ENCODE measurements around the gene CXorf58.
A peak's percentile ranks its signal among the peaks of the same experiment; 100 is the strongest.

Gene CXorf58

DNA sequence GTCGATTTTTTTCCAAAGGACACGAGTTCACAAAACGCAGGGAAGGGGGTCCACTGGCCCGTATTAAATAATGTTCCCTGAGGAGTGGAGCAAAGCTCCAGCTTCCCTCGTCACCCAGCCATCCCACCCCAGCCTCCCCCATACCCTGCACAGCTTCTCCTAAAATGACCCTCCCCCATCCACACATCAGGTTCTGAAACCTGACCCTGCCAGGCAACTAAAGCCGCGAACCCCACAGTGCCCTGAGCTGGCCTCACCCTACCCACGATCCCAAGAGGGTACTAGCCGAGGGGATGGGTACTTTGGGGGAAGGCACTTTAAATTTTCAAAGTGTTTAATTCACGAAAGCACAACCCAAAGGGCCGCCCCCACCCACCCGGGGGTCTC, 702 bp upstream of the CXorf58 start:
- Mint-ChIP-seq H3K9me3 (no peaks in the 10 kb centered on the region), H3K36me3 (ENCODE audit: insufficient read depth) (peaks cover 6% of the 10 kb centered on the region), H3K27me3 (no peaks in the 10 kb centered on the region), H3K27ac (ENCODE audit: low read depth) (peak overlapping the region; percentile 73), H3K4me1 (peaks cover 7% of the 10 kb centered on the region), H3K4me3 (peak overlapping the region; percentile 74)
- no peak for ATAC-seq (replicated peaks; ENCODE audit: extremely low read depth, poor library complexity, severe bottlenecking)
- no peak for DNase-seq (ENCODE audit: low spot score in 2 of 2)

DNA sequence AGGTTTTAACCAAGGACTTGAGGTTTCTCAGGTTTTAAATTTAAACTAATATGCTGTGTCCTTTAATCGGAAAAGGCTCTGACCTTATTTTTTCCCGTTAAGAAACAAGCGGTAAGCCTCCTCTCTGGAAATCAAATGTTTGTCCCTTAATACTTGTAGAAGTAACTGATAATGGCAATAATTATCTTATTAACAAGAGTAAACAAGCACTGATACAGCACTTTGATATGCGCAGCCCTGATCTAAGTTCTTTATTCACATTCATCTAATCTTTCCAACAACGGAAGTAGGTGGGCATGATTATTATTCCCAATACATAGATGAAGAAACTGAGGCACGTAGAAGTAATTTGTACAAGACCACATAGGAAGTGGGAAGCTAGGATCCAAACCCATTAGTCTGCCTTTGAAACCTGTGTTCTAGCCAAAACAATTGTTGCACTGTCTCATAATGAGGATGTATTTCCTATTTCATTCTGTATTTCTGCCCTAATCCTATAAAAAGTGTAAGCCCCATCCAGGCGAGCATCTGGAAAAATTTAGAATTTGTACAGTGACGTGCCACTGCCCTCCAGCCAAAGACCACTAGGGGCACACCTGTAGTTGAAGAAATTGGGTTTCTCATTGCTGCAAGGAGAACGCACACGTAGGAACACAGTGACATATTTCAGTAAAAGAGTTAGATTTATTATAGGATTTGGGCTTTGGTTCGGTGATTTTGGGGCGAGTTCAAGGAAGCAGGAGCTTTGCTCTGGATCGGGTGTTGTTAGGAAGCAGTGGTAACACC, 606 bp downstream of the CXorf58 start:
- H3K4me3 Mint-ChIP-seq: peak overlapping the region; percentile 6
- peaks cover 7% of the 10 kb centered on the region for H3K4me1 Mint-ChIP-seq
- peak overlapping the region; percentile 73 for H3K27ac Mint-ChIP-seq (ENCODE audit: low read depth)
- H3K27me3 Mint-ChIP-seq: no peaks in the 10 kb centered on the region
- H3K36me3 Mint-ChIP-seq (ENCODE audit: insufficient read depth): peaks cover 6% of the 10 kb centered on the region
- ATAC-seq (replicated peaks; ENCODE audit: extremely low read depth, poor library complexity, severe bottlenecking) (no peak), DNase-seq (ENCODE audit: low spot score in 2 of 2) (no peak)
- H3K9me3 Mint-ChIP-seq: no peaks in the 10 kb centered on the region

DNA sequence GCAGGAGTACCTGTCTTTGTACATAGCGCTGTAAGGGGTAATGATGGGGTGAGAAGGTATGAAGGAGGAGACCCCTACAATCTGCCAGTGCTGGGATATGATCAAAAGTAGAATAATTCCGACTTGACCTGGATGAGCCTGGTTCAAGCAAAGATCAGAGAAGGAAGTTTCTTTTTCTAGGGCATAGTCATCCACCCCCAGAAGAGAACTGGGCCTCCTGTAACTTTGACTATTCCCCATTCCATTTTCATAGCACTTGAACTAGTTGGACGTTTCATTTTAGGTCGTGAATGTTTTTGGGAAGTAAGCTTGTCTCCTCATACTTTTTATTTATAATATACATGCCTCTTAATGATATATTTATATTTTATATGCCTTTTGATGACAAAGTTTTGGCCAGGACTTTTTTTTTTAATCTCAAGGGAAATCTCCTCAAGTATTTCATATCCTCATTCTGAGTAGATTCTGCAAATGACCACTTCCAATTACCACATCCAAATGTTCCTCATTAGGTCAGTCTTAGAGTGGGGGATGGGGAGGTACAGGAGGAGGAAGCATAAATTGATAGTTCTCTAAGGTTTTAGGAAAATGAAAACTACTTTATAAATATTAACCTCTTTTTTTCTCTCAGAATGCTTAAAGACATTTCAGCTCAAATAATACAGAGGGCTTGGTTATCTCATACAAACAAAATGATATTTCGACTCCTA, 3.5 kb downstream of the CXorf58 start:
- DNase-seq (ENCODE audit: low spot score in 2 of 2) (no peak), ATAC-seq (replicated peaks; ENCODE audit: extremely low read depth, poor library complexity, severe bottlenecking) (no peak)
- Mint-ChIP-seq H3K9me3 (no peaks in the 10 kb centered on the region), H3K4me3 (no peak overlapping the region), H3K36me3 (ENCODE audit: insufficient read depth) (peaks cover 4% of the 10 kb centered on the region), H3K4me1 (peaks cover 7% of the 10 kb centered on the region), H3K27ac (ENCODE audit: low read depth) (no peak overlapping the region), H3K27me3 (no peaks in the 10 kb centered on the region)

GRCh38 chrX:23919148-23919547, 11.3 kb downstream of the CXorf58 start:
- Mint-ChIP-seq H3K27me3 (no peaks in the 10 kb centered on the region), H3K36me3 (ENCODE audit: insufficient read depth) (no peaks in the 10 kb centered on the region), H3K4me3 (no peak overlapping the region), H3K4me1 (no peaks in the 10 kb centered on the region), H3K9me3 (no peaks in the 10 kb centered on the region), H3K27ac (ENCODE audit: low read depth) (no peak overlapping the region)
- ATAC-seq (replicated peaks; ENCODE audit: extremely low read depth, poor library complexity, severe bottlenecking) (no peak), DNase-seq (ENCODE audit: low spot score in 2 of 2) (no peak)

DNA sequence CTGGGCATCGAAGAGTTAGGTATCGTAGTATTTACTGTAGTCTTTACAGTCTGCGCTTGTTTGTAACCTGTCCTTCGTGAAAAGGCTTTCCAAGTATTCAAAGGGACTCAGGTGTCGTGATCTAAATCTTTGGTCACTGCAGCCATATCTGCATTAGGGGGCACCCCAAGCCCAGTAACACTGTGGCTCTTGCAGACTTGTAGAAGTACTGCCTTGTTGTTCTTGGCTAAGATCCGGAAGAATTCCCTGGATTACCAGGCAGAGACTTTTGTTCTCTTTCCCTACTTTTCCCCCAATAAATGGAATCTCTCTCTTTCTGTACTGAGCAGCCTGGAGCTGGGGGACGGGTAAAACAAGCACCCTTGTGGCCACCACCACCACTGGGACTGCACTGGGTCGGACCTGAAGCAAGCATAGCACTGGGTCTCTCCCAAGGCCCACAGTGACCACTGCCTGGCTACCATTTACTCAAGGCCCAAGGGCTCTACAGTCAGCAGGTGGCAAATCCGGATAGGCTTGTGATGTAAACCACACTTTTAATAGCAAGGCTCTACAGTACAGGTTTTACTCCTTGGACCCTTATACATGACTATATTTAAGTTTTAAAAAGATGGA, 12.0 kb downstream of the CXorf58 start:
- no peak for DNase-seq (ENCODE audit: low spot score in 2 of 2)
- Mint-ChIP-seq H3K36me3 (ENCODE audit: insufficient read depth) (no peaks in the 10 kb centered on the region), H3K9me3 (no peaks in the 10 kb centered on the region), H3K27me3 (no peaks in the 10 kb centered on the region), H3K27ac (ENCODE audit: low read depth) (no peak overlapping the region), H3K4me1 (no peaks in the 10 kb centered on the region), H3K4me3 (no peak overlapping the region)
- no peak for ATAC-seq (replicated peaks; ENCODE audit: extremely low read depth, poor library complexity, severe bottlenecking)

GRCh38 chrX:23926015-23926414, 18.2 kb downstream of the CXorf58 start:
- H3K27ac Mint-ChIP-seq (ENCODE audit: low read depth): no peak overlapping the region
- no peak for DNase-seq (ENCODE audit: low spot score in 2 of 2)

GRCh38 chrX:23930894-23931604, 23.2 kb downstream of the CXorf58 start:
- Mint-ChIP-seq H3K27ac (ENCODE audit: low read depth) (peak overlapping the region; percentile 41), H3K4me3 (no peak overlapping the region), H3K4me1 (peaks cover 6% of the 10 kb centered on the region), H3K27me3 (no peaks in the 10 kb centered on the region), H3K36me3 (ENCODE audit: insufficient read depth) (peaks cover 2% of the 10 kb centered on the region), H3K9me3 (no peaks in the 10 kb centered on the region)
- peak; percentile 68 for ATAC-seq (replicated peaks; ENCODE audit: extremely low read depth, poor library complexity, severe bottlenecking)
- no peak for DNase-seq (ENCODE audit: low spot score in 2 of 2)

More at GRCh38 chrX:23926015-23926414, 18.2 kb downstream of the CXorf58 start:
- Mint-ChIP-seq H3K27me3 (no peaks in the 10 kb centered on the region), H3K36me3 (ENCODE audit: insufficient read depth) (no peaks in the 10 kb centered on the region), H3K9me3 (no peaks in the 10 kb centered on the region), H3K4me3 (no peak overlapping the region), H3K4me1 (peaks cover 2% of the 10 kb centered on the region)
- ATAC-seq (replicated peaks; ENCODE audit: extremely low read depth, poor library complexity, severe bottlenecking): no peak

GRCh38 chrX:23932046-23932445, 24.2 kb downstream of the CXorf58 start:
- H3K9me3 Mint-ChIP-seq: no peaks in the 10 kb centered on the region
- ATAC-seq (replicated peaks; ENCODE audit: extremely low read depth, poor library complexity, severe bottlenecking): no peak
- peaks cover 6% of the 10 kb centered on the region for H3K4me1 Mint-ChIP-seq
- DNase-seq (ENCODE audit: low spot score in 2 of 2): no peak
- no peaks in the 10 kb centered on the region for H3K27me3 Mint-ChIP-seq
- H3K4me3 Mint-ChIP-seq: no peak overlapping the region
- H3K36me3 Mint-ChIP-seq (ENCODE audit: insufficient read depth): peaks cover 2% of the 10 kb centered on the region
- H3K27ac Mint-ChIP-seq (ENCODE audit: low read depth): no peak overlapping the region

- H3K27me3 Mint-ChIP-seq: no peaks in the 10 kb centered on the region
- peaks cover 6% of the 10 kb centered on the region for H3K4me1 Mint-ChIP-seq
- ATAC-seq (replicated peaks; ENCODE audit: extremely low read depth, poor library complexity, severe bottlenecking) (no peak), DNase-seq (ENCODE audit: low spot score in 2 of 2) (no peak)
- peaks cover 2% of the 10 kb centered on the region for H3K36me3 Mint-ChIP-seq (ENCODE audit: insufficient read depth)
- no peak overlapping the region for H3K4me3 Mint-ChIP-seq
- no peak overlapping the region for H3K27ac Mint-ChIP-seq (ENCODE audit: low read depth)
- no peaks in the 10 kb centered on the region for H3K9me3 Mint-ChIP-seq
These were observed 27.3 kb downstream of the CXorf58 start for GRCh38 chrX:23935106-23935505.

DNA sequence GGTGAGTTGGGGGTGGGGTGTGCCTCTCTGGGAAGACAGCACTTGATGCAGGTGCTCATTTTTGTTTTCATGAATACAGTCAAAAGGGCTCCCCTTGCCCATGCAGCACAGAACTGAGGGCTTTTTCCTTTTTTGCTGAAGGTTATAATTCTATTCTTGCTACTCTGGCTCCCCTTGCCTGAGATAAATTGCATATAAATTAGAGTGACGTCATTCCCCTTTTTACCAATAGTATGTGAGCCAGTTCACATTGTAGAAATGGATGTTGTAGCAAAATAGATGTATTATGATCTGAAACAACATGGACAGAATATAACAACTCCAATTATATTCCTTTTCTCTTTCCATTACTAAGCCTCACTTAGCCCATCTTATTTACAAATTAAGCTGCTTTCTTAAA, 28.4 kb downstream of the CXorf58 start:
- DNase-seq (ENCODE audit: low spot score in 2 of 2) (no peak), ATAC-seq (replicated peaks; ENCODE audit: extremely low read depth, poor library complexity, severe bottlenecking) (no peak)
- Mint-ChIP-seq H3K4me3 (no peak overlapping the region), H3K36me3 (ENCODE audit: insufficient read depth) (peaks cover 2% of the 10 kb centered on the region), H3K27me3 (no peaks in the 10 kb centered on the region), H3K9me3 (no peaks in the 10 kb centered on the region), H3K27ac (ENCODE audit: low read depth) (no peak overlapping the region), H3K4me1 (peaks cover 2% of the 10 kb centered on the region)

- H3K36me3 Mint-ChIP-seq (ENCODE audit: insufficient read depth): peaks cover 2% of the 10 kb centered on the region
- no peak overlapping the region for H3K4me3 Mint-ChIP-seq
- H3K27me3 Mint-ChIP-seq: no peaks in the 10 kb centered on the region
- no peaks in the 10 kb centered on the region for H3K4me1 Mint-ChIP-seq
- H3K9me3 Mint-ChIP-seq: no peaks in the 10 kb centered on the region
- no peak overlapping the region for H3K27ac Mint-ChIP-seq (ENCODE audit: low read depth)
- ATAC-seq (replicated peaks; ENCODE audit: extremely low read depth, poor library complexity, severe bottlenecking): no peak
- DNase-seq (ENCODE audit: low spot score in 2 of 2): no peak
These were observed 29.3 kb downstream of the CXorf58 start for GRCh38 chrX:23937100-23937499.

DNA sequence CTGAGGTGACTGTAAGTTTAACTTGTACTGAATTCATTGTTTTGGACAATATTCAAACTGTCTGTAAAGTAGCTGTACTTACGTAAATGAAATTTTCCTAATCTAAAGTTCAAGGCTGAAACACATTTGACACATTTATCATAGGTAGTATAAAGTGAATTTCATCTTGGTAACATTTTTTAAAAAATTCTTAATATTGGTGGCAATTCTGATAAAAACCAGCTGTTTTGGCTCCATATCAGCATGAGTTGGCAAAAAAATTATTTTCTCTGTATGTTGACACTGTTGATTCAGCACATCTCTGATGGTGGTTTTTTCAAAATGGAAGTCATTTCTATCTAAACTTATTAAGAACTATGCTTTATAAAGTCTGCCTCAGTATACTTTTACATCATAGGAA, 30.9 kb downstream of the CXorf58 start:
- H3K9me3 Mint-ChIP-seq: no peaks in the 10 kb centered on the region
- H3K36me3 Mint-ChIP-seq (ENCODE audit: insufficient read depth): no peaks in the 10 kb centered on the region
- no peak for ATAC-seq (replicated peaks; ENCODE audit: extremely low read depth, poor library complexity, severe bottlenecking)
- no peak overlapping the region for H3K27ac Mint-ChIP-seq (ENCODE audit: low read depth)
- no peaks in the 10 kb centered on the region for H3K27me3 Mint-ChIP-seq
- no peak overlapping the region for H3K4me3 Mint-ChIP-seq
- no peak for DNase-seq (ENCODE audit: low spot score in 2 of 2)
- H3K4me1 Mint-ChIP-seq: no peaks in the 10 kb centered on the region

All from central memory CD8-positive, alpha-beta T cell (primary cell).